K562 (cell line): ENCODE data around the gene MED17. TPM values are rescaled to one million over a fixed set of nuclear protein-coding genes. Genes with fewer than 3 reads are reported as not detected.
A peak's percentile ranks its signal among the peaks of the same experiment; 100 is the strongest.

Experiments
- ATAC-seq: fragments of 200-7000 bp; cut with Tn5 transposase; 3 replicates; pipeline ENCODE4 v1.9.1; 2020; ENCODE audit warnings: moderate library complexity
- BruUV-seq: library from RNA; stranded (reverse); fragments of 400-500 nt; replicated peaks from 2 replicates; lab custom pipeline; 2021; lab: Mats Ljungman, UMichigan
- CTCF ChIA-PET: fragments of 300-600 bp; formaldehyde crosslinking; extraction: SDS; loops from one replicate; lab custom pipeline; 2021; ENCODE audit warnings: low intra/inter-chr PET ratio; lab: Yijun Ruan, JAX
- POLR2A ChIA-PET: fragments of 300-600, 350-650 bp; sonication (Branson Sonifier 250); formaldehyde crosslinking; extraction: SDS; loops from one replicate; lab custom pipeline; 2021; ENCODE audit warnings: antibody characterized with exemption, inconsistent platforms; lab: Yijun Ruan, JAX
- DNase-seq, 4 experiments: peaks; one replicate each; pipeline versions ENCODE4 v3.0.0 to v3.0.0-alpha.2; 2011 to 2018; ENCODE audit warnings: low spot score in 3 of 4, mixed read lengths in 3 of 4; ENCODE audit errors: extremely low read depth in 1 of 4
- FAIRE-seq: peaks from 2 replicates; lab custom pipeline; 2011; peaks lifted over from hg19 to GRCh38; lab: Jason Lieb, UNC
- H2AFZ ChIP-seq: 2 replicates; pipeline ENCODE4 v1.6.0; 2011; ENCODE audit warnings: low read depth, low read length, control low read depth, inconsistent platforms
- H3K27ac ChIP-seq: fragments of 200-600 bp; 3 replicates; pipeline ENCODE4 v1.8.0; 2011; ENCODE audit warnings: low read depth, mild to moderate bottlenecking, control low read depth, inconsistent platforms, low read length, moderate library complexity, mixed read lengths; ENCODE audit errors: extremely low read depth
- H3K27me3 ChIP-seq, 2 experiments: fragments of 300-600 bp in 1 of 2; 2 replicates in 1 of 2; 3 replicates in 1 of 2; pipeline versions ENCODE4 v1.6.0 to v1.8.0; 2011; ENCODE audit warnings: inconsistent platforms in 2 of 2, low read length in 2 of 2, mild to moderate bottlenecking in 1 of 2, mixed read lengths in 1 of 2, moderate library complexity in 1 of 2; ENCODE audit not compliant: control insufficient read depth in 2 of 2, insufficient read depth in 2 of 2
- H3K36me3 ChIP-seq: fragments of 300-600 bp; 3 replicates; pipeline ENCODE4 v1.8.0; 2011; ENCODE audit warnings: mild to moderate bottlenecking, low read length, inconsistent platforms; ENCODE audit not compliant: control insufficient read depth, insufficient read depth
- H3K4me1 ChIP-seq, 2 experiments: fragments of 200-600 bp in 1 of 2; replicated peaks in 1 of 2; 2 replicates in 1 of 2; 3 replicates in 1 of 2; pipeline versions ENCODE4 v1.5.1 to v1.8.0; 2011; ENCODE audit warnings: inconsistent platforms in 2 of 2, low read length in 2 of 2, mild to moderate bottlenecking in 1 of 2, mixed read lengths in 1 of 2, moderate library complexity in 1 of 2; ENCODE audit not compliant: control insufficient read depth in 2 of 2, insufficient read depth in 2 of 2
- H3K4me2 ChIP-seq: 2 replicates; pipeline ENCODE4 v1.6.1; 2011; ENCODE audit warnings: low read length, control low read depth, inconsistent platforms, mixed read lengths; ENCODE audit not compliant: insufficient read depth
- H3K4me3 ChIP-seq: fragments of 200-600 bp; sonication (generic), shearing (Covaris generic); 2 replicates; pipeline ENCODE4 v1.5.1; 2016; ENCODE audit warnings: control low read depth, inconsistent platforms
- H3K79me2 ChIP-seq: fragments of 200-600 bp; 3 replicates; pipeline ENCODE4 v1.8.0; 2011; ENCODE audit warnings: low read length, inconsistent platforms; ENCODE audit not compliant: control insufficient read depth, insufficient read depth
- H3K9ac ChIP-seq, 2 experiments: 2 replicates each; pipeline versions ENCODE4 v1.6.0 to v1.6.1; 2011; ENCODE audit warnings: low read depth in 2 of 2, low read length in 2 of 2, control low read depth in 1 of 2, inconsistent platforms in 1 of 2, mild to moderate bottlenecking in 1 of 2, mixed read lengths in 1 of 2; ENCODE audit not compliant: insufficient read depth in 1 of 2
- H3K9me1 ChIP-seq: one replicate; pipeline ENCODE4 v1.6.0; 2011; ENCODE audit warnings: inconsistent platforms, mild to moderate bottlenecking, low read length, moderate library complexity; ENCODE audit not compliant: control insufficient read depth, insufficient read depth
- H3K9me3 ChIP-seq: replicated peaks from 2 replicates; pipeline ENCODE4 v1.5.1; 2011; ENCODE audit warnings: low read depth, low read length, inconsistent platforms; ENCODE audit not compliant: control insufficient read depth, insufficient read depth
- H4K20me1 ChIP-seq: replicated peaks from 2 replicates; pipeline ENCODE4 v1.6.1; 2011; ENCODE audit warnings: low read length, inconsistent platforms, mixed read lengths; ENCODE audit not compliant: control insufficient read depth, insufficient read depth
- CEBPB ChIP-seq: fragments of 450-650 bp; IDR thresholded peaks from 2 replicates; pipeline ENCODE4 v1.6.1; 2016; ENCODE audit warnings: missing genetic modification characterization, missing compliant biosample characterization
- CEBPG ChIP-seq, 3 experiments: fragments of 200-800 bp in 1 of 3; sonication (Bioruptor generic) in 1 of 3; sonication (generic) in 1 of 3; formaldehyde crosslinking in 1 of 3; IDR thresholded peaks in 2 of 3; conservative IDR thresholded peaks in 1 of 3; 2 replicates each; pipeline versions ENCODE4 v1.6.1 to v1.8.0; 2016 to 2022; ENCODE audit warnings: missing compliant biosample characterization in 2 of 3, missing genetic modification characterization in 2 of 3, mild to moderate bottlenecking in 1 of 3, missing genetic modification reagents in 1 of 3
- COPS2 ChIP-seq: fragments of 450-650 bp; conservative IDR thresholded peaks from 2 replicates; pipeline ENCODE4 v1.6.1; 2016; ENCODE audit warnings: mild to moderate bottlenecking, moderate library complexity
- CTCFL ChIP-seq: IDR thresholded peaks from 2 replicates; pipeline ENCODE4 v1.6.1; 2011; ENCODE audit warnings: borderline replicate concordance, low read depth, mild to moderate bottlenecking, moderate library complexity, low read length; ENCODE audit not compliant: insufficient read depth, poor library complexity, severe bottlenecking
- IRF2 ChIP-seq: sonication (generic); formaldehyde crosslinking; IDR thresholded peaks from 2 replicates; pipeline ENCODE4 v1.8.1; 2022; ENCODE audit warnings: mild to moderate bottlenecking, missing genetic modification reagents
- IRF9 ChIP-seq: fragments of 450-650 bp; IDR thresholded peaks from 2 replicates; pipeline ENCODE4 v1.6.1; 2016; ENCODE audit warnings: missing biosample characterization, missing genetic modification characterization
- JUND ChIP-seq, 2 experiments: IDR thresholded peaks; 2 replicates in 1 of 2; 3 replicates in 1 of 2; pipeline ENCODE4 v1.6.1; 2011; ENCODE audit warnings: borderline replicate concordance in 2 of 2, low read depth in 2 of 2, low read length in 2 of 2, improper control_type of control experiment in 1 of 2, missing biosample characterization in 1 of 2, missing genetic modification characterization in 1 of 2, missing genetic modification reagents in 1 of 2
- MAFF ChIP-seq: IDR thresholded peaks from 2 replicates; pipeline ENCODE4 v1.6.1; 2012; ENCODE audit warnings: low read length, improper control_type of control experiment
- NFXL1 ChIP-seq: fragments of 450-650 bp; formaldehyde crosslinking; IDR thresholded peaks from 2 replicates; pipeline ENCODE4 v1.4.0; 2021; ENCODE audit warnings: mild to moderate bottlenecking
- RAD51 ChIP-seq: fragments of 450-650 bp; IDR thresholded peaks from 2 replicates; pipeline ENCODE4 v1.7.1; 2016; ENCODE audit warnings: low read depth, mild to moderate bottlenecking, borderline replicate concordance
- RFX1 ChIP-seq: fragments of 450-650 bp; IDR thresholded peaks from 2 replicates; pipeline ENCODE4 v1.6.1; 2016; ENCODE audit warnings: mild to moderate bottlenecking, moderate library complexity
- SMARCA4 ChIP-seq: fragments of 450-650 bp; IDR thresholded peaks from 2 replicates; pipeline ENCODE4 v1.6.1; 2016
- TBL1XR1 ChIP-seq, 2 experiments: IDR thresholded peaks; 2 replicates each; pipeline ENCODE4 v1.6.1; 2012; ENCODE audit warnings: improper control_type of control experiment in 2 of 2, low read length in 2 of 2, mild to moderate bottlenecking in 1 of 2
- TCF3 ChIP-seq: sonication (generic); formaldehyde crosslinking; IDR thresholded peaks from 2 replicates; pipeline ENCODE4 v1.4.0; 2020; ENCODE audit warnings: mild to moderate bottlenecking, missing genetic modification reagents
- ZBTB7A ChIP-seq: IDR thresholded peaks from 2 replicates; pipeline ENCODE4 v1.6.1; 2011; ENCODE audit warnings: low read depth, mild to moderate bottlenecking, low read length, moderate library complexity, borderline replicate concordance; ENCODE audit not compliant: control insufficient read depth
- ZNF75A ChIP-seq: fragments of 450-650 bp; formaldehyde crosslinking; IDR thresholded peaks from 2 replicates; pipeline ENCODE4 v1.4.0; 2020; ENCODE audit warnings: mild to moderate bottlenecking
- WGBS: fragments of 100-300 bp; shearing (Covaris generic); methylation state at CpG from one replicate; pipeline ENCODE4 v1.1.6; 2016; ENCODE audit warnings: low coverage, mixed read lengths; ENCODE audit not compliant: insufficient coverage; ENCODE audit errors: missing lambda C conversion rate; 5-methylcytosine and 5-hydroxymethylcytosine counted together
- in situ Hi-C: fragments of 300-500 bp; cut with MboI; formaldehyde crosslinking; loops from 4 replicates; pipeline ENCODE4 v1.15.0; 2018; ENCODE audit warnings: inconsistent platforms, mixed read lengths
- intact Hi-C: fragments of 100-400 bp; cut with micrococcal nuclease; formaldehyde crosslinking; loops from 2 replicates; pipeline ENCODE4 v1.14.2; 2022
- polyA plus RNA-seq, 8 experiments: library from polyadenylated mRNA; depleted of rRNA in 4 of 8; stranded (reverse) in 5 of 8; unstranded in 3 of 8; fragments of >200 nt; fragmentation: Nextera tagmentation in 2 of 8; fragmentation: Illumina TruSeq in 1 of 8; extraction: Ambion mirVana in 2 of 8; extraction: Trizol in 1 of 8; gene quantifications; 2 replicates each; pipeline versions ENCODE4 v1.2.1 to v1.2.3, GENCODE V29; 2011 to 2014; ENCODE audit warnings: inconsistent platforms in 1 of 8, missing spikeins in 1 of 8
- total RNA-seq, 7 experiments: library from RNA; depleted of rRNA in 6 of 7; stranded (reverse); fragments of >200 nt in 6 of 7; fragmentation: Illumina TruSeq in 2 of 7; extraction: Trizol in 2 of 7; gene quantifications; 2 replicates each; pipeline versions ENCODE4 v1.2.1 to v1.2.3, GENCODE V29; 2011 to 2021; ENCODE audit warnings: low replicate concordance in 1 of 7

Gene MED17
- total and polyA plus RNA-seq, 9 of the 15 experiments (the other 6 are each of a cell fraction or from before 2014, with no cell fraction given): 6.7 to 34.7 (median 26.8) TPM

DNA sequence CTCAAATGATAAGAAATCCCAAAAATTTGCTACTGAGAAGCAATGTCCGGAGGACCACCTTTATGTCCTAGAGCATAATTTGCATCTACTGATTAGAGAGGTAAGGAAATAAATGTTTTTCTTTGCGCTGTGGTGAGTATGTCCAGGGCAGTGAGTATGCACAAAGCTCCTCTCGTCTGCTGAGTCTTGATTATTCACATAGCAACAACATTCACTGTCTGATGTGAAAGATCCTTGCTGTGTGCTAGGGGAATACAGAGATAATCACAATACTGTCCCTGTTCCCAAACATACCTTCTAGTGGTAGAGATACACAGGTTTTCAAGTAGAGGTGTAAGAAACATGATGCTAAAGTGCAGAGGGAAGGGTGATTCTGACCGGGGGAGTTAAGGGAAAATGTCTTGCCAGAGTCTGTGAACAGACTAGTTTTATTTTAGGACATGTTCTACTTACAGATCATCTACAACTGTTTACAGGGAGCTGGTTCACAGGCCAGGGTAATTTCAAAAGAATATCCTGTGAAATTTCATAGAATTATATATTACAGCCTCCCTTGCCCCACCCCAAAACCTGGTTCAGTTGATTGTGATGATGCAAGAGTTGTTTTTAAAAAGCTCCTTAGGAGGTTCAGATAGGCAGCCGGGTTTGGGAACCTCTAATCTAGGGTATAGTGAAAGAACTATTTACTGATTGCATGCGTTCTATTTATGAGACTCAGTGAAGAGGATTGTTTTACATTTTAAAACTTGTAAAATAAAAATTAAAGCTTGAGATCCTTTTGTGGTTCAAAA lies 12.6 kb downstream of the MED17 start:
- Histone ChIP-seq H3K4me3 (no peak overlapping the region), H3K9me1 (no peaks in the 10 kb centered on the region), H3K79me2 (peaks cover 3% of the 10 kb centered on the region; the same call in 1 of the 3 replicates), H3K4me1 (peaks cover 0 to 5% of the 10 kb centered on the region in 2 experiments; a peak in 1 of 5 replicates), H3K36me3 (peaks cover 93% of the 10 kb centered on the region), H3K9me3 (no peaks in the 10 kb centered on the region), H3K27ac (peak overlapping the region; percentile 21; the same call in 1 of the 3 replicates), H2AFZ (no peak overlapping the region), H3K9ac (no peak overlapping the region), H4K20me1 (no peaks in the 10 kb centered on the region), H3K4me2 (no peak overlapping the region), H3K27me3 (no peaks in the 10 kb centered on the region)
- DNase-seq (no peak), FAIRE-seq (no peak), ATAC-seq (peak; percentile 80)
- CTCF ChIA-PET: no interaction called here
- intact Hi-C loops: no loop called here
- POLR2A ChIA-PET: interaction anchor here (2.2 to 2.7 kb wide), 2 partner anchors 13 to 55 kb away, joined by 8 to 16 read pairs; partner anchors contain the start of genes C11orf54, MED17 and TAF1D
- no TSS peak for BruUV-seq
- in situ Hi-C loops: no loop called here
- WGBS: 63% methylated on average over 6 of the region's 6 CpGs
- peak; percentile 49 for TF ChIP-seq TCF3 (CRISPR knock-in tag)
- TF ChIP-seq ZBTB7A: no peak
- peak; percentile 57 for TF ChIP-seq CEBPG (CRISPR knock-in tag; IDR thresholded peaks at IDR 0.05)
- TF ChIP-seq CEBPG (tag; conservative IDR thresholded peaks at IDR 0.05 in 1 of 2, IDR thresholded peaks at IDR 0.05 in 1 of 2): peak; percentile 77 to 87
- TF ChIP-seq CTCFL: no peak
- no peak for TF ChIP-seq MAFF
- no peak for TF ChIP-seq NFXL1
- TF ChIP-seq RFX1: peak; percentile 59
- no peak for TF ChIP-seq RAD51
- no peak for TF ChIP-seq ZNF75A (CRISPR knock-in tag)
- peak; percentile 88 for TF ChIP-seq CEBPB (tag)
- TF ChIP-seq COPS2: no peak
- TF ChIP-seq JUND (IDR thresholded peaks at IDR 0.05; ENCODE audit: borderline replicate concordance, low read depth, low read length): peak; percentile 29; the same call in 1 of the 2 replicates
- TF ChIP-seq JUND (tag; IDR thresholded peaks at IDR 0.05; ENCODE audit: borderline replicate concordance, low read depth, low read length): no peak
- no peak for TF ChIP-seq TBL1XR1 (IDR thresholded peaks at IDR 0.05; ENCODE audit: low read length in 2 of 2)
- no peak for TF ChIP-seq IRF2
- 0 out of 2 replicates have a peak, but pooled peaks have one; percentile 11 for TF ChIP-seq SMARCA4
- 0 out of 2 replicates have a peak, but pooled peaks have one; percentile 56 for TF ChIP-seq IRF9
